GM18507 (cell line): ENCODE results near the gene EPN2.

ENCODE experiments used
- DNase-seq: peaks from one replicate; pipeline ENCODE4 v3.0.0; 2011; ENCODE audit warnings: low read depth; ENCODE audit not compliant: insufficient read length; ENCODE audit errors: extremely low spot score
- FAIRE-seq: peaks from 2 replicates; lab custom pipeline; 2011; peaks lifted over from hg19 to GRCh38; lab: Jason Lieb, UNC

The EPN2 gene

GRCh38 chr17:19369846-19370492, 132.8 kb downstream of the EPN2 start:
- DNase-seq (no peak), FAIRE-seq (no peak)

- FAIRE-seq = peak; percentile 86
- DNase-seq = peak; percentile 54
These were observed 133.4 kb downstream of the EPN2 start for GRCh38 chr17:19370493-19370960.

GRCh38 chr17:19371259-19372010, 134.3 kb downstream of the EPN2 start:
- DNase-seq (no peak), FAIRE-seq (no peak)

GRCh38 chr17:19372011-19372370, 134.8 kb downstream of the EPN2 start:
- DNase-seq (no peak), FAIRE-seq (no peak)

GRCh38 chr17:19372439-19372838, 135.3 kb downstream of the EPN2 start:
- FAIRE-seq (no peak), DNase-seq (no peak)

- no peak for DNase-seq
- FAIRE-seq = no peak
These were observed 135.8 kb downstream of the EPN2 start for GRCh38 chr17:19372866-19373504.

- DNase-seq (no peak), FAIRE-seq (no peak)
These were observed 137.0 kb downstream of the EPN2 start for GRCh38 chr17:19374136-19374535.

GRCh38 chr17:19375732-19376131, 138.6 kb downstream of the EPN2 start:
- DNase-seq (no peak), FAIRE-seq (no peak)

- DNase-seq = no peak
- FAIRE-seq = no peak
These were observed 139.6 kb downstream of the EPN2 start for GRCh38 chr17:19376811-19377210.

- DNase-seq = peak; percentile 100
- FAIRE-seq = peak; percentile 100
These were observed 140.6 kb downstream of the EPN2 start for GRCh38 chr17:19377602-19378415.

GRCh38 chr17:19378416-19379360, 141.5 kb downstream of the EPN2 start, which contains the start of gene MAPK7:
MAPK7 (plus strand) TSS chr17:19378498; CDS start chr17:19378901, 403 bp downstream.
- no peak for DNase-seq
- FAIRE-seq = no peak

GRCh38 chr17:19379361-19380065, 142.3 kb downstream of the EPN2 start:
- DNase-seq (no peak), FAIRE-seq (no peak)

GRCh38 chr17:19380481-19381301, 143.5 kb downstream of the EPN2 start:
- FAIRE-seq = no peak
- no peak for DNase-seq

GRCh38 chr17:19381361-19381740, 144.2 kb downstream of the EPN2 start:
- FAIRE-seq (no peak), DNase-seq (no peak)

- FAIRE-seq (no peak), DNase-seq (no peak)
These were observed 144.7 kb downstream of the EPN2 start for GRCh38 chr17:19381741-19382444.

GRCh38 chr17:19382531-19383444, 145.6 kb downstream of the EPN2 start:
- FAIRE-seq = no peak
- no peak for DNase-seq
